DOHH2 (cell line): ENCODE results near the gene EPB41L3.
A peak's percentile ranks its signal among the peaks of the same experiment; 100 is the strongest.

Source experiments
- H3F3A ChIP-seq: fragments of 200-600 bp; sonication (generic), shearing (Covaris generic); 2 replicates; pipeline ENCODE4 v1.6.0; 2016; ENCODE audit warnings: antibody characterized with exemption, mild to moderate bottlenecking; ENCODE audit not compliant: control insufficient read depth, insufficient read depth
- H3K27ac ChIP-seq: fragments of 200-600 bp; sonication (generic); 2 replicates; pipeline ENCODE4 v1.5.1; 2014; ENCODE audit warnings: low read depth, mild to moderate bottlenecking, low read length, moderate library complexity
- H3K27me3 ChIP-seq: fragments of 200-600 bp; sonication (generic); 2 replicates; pipeline ENCODE4 v1.6.1; 2014; ENCODE audit warnings: mild to moderate bottlenecking, low read length, mixed read lengths; ENCODE audit not compliant: control insufficient read depth
- H3K36me3 ChIP-seq: fragments of 200-600 bp; sonication (generic); 2 replicates; pipeline ENCODE4 v1.6.1; 2014; ENCODE audit warnings: mild to moderate bottlenecking, low read length, moderate library complexity, mixed read lengths; ENCODE audit not compliant: control insufficient read depth
- H3K4me1 ChIP-seq: fragments of 200-600 bp; sonication (generic); 2 replicates; pipeline ENCODE4 v1.6.1; 2014; ENCODE audit warnings: mild to moderate bottlenecking, low read length, mixed read lengths; ENCODE audit not compliant: control insufficient read depth
- H3K4me2 ChIP-seq: fragments of 200-600 bp; sonication (generic); 2 replicates; pipeline ENCODE4 v1.6.0; 2014; ENCODE audit warnings: mild to moderate bottlenecking, low read length, moderate library complexity
- H3K4me3 ChIP-seq: fragments of 200-600 bp; sonication (generic); 2 replicates; pipeline ENCODE4 v1.5.1; 2014; ENCODE audit warnings: mild to moderate bottlenecking, low read length, mixed read lengths
- H3K79me2 ChIP-seq: fragments of 200-600 bp; sonication (generic); 2 replicates; pipeline ENCODE4 v1.6.1; 2014; ENCODE audit warnings: mild to moderate bottlenecking, low read length, mixed read lengths; ENCODE audit not compliant: control insufficient read depth
- H3K9me2 ChIP-seq: fragments of 200-600 bp; sonication (generic); replicated peaks from 2 replicates; pipeline ENCODE4 v1.6.1; 2014; ENCODE audit warnings: mild to moderate bottlenecking, low read length, mixed read lengths; ENCODE audit not compliant: control insufficient read depth
- H3K9me3 ChIP-seq: fragments of 200-600 bp; sonication (generic); 2 replicates; pipeline ENCODE4 v1.6.1; 2014; ENCODE audit warnings: antibody characterized with exemption, low read length, mixed read lengths; ENCODE audit not compliant: control insufficient read depth, insufficient read depth
- H4K20me1 ChIP-seq: fragments of 200-600 bp; sonication (generic); 2 replicates; pipeline ENCODE4 v1.6.0; 2014; ENCODE audit warnings: low read depth, mild to moderate bottlenecking, antibody characterized with exemption, low read length, moderate library complexity; ENCODE audit not compliant: control insufficient read depth, insufficient read depth
- EZH2phosphoT487 ChIP-seq: fragments of 200-600 bp; sonication (generic); IDR thresholded peaks from 2 replicates; pipeline ENCODE4 v1.6.1; 2017; ENCODE audit warnings: borderline replicate concordance, mild to moderate bottlenecking, antibody characterized with exemption, low read length, moderate library complexity, mixed read lengths
- TF ChIP-seq, protein P1 (sequence below): fragments of 200-600 bp; sonication (generic); IDR thresholded peaks from one replicate; pipeline ENCODE4 v1.5.1; 2014; ENCODE audit warnings: antibody characterized with exemption, mild to moderate bottlenecking, low read depth, low read length; ENCODE audit not compliant: poor library complexity, severe bottlenecking

Gene EPB41L3

GRCh38 chr18:5439986-5440696 lies 103.7 kb downstream of the EPB41L3 start:
- peaks cover 31% of the 10 kb centered on the region for H3K4me1 ChIP-seq
- peak overlapping the region; percentile 42 for H3K27ac ChIP-seq
- H3F3A ChIP-seq: no peaks in the 10 kb centered on the region
- no peaks in the 10 kb centered on the region for H3K9me2 ChIP-seq
- no peak for TF ChIP-seq EZH2phosphoT487
- TF ChIP-seq, protein P1, sequence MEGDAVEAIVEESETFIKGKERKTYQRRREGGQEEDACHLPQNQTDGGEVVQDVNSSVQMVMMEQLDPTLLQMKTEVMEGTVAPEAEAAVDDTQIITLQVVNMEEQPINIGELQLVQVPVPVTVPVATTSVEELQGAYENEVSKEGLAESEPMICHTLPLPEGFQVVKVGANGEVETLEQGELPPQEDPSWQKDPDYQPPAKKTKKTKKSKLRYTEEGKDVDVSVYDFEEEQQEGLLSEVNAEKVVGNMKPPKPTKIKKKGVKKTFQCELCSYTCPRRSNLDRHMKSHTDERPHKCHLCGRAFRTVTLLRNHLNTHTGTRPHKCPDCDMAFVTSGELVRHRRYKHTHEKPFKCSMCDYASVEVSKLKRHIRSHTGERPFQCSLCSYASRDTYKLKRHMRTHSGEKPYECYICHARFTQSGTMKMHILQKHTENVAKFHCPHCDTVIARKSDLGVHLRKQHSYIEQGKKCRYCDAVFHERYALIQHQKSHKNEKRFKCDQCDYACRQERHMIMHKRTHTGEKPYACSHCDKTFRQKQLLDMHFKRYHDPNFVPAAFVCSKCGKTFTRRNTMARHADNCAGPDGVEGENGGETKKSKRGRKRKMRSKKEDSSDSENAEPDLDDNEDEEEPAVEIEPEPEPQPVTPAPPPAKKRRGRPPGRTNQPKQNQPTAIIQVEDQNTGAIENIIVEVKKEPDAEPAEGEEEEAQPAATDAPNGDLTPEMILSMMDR: no peak
- no peaks in the 10 kb centered on the region for H3K9me3 ChIP-seq
- no peaks in the 10 kb centered on the region for H3K27me3 ChIP-seq
- H3K79me2 ChIP-seq: no peaks in the 10 kb centered on the region
- no peaks in the 10 kb centered on the region for H3K36me3 ChIP-seq
- peak overlapping the region; percentile 46 for H3K4me2 ChIP-seq
- H3K4me3 ChIP-seq: peak overlapping the region; percentile 23; the same call in 1 of the 2 replicates
- H4K20me1 ChIP-seq: no peaks in the 10 kb centered on the region

DNA sequence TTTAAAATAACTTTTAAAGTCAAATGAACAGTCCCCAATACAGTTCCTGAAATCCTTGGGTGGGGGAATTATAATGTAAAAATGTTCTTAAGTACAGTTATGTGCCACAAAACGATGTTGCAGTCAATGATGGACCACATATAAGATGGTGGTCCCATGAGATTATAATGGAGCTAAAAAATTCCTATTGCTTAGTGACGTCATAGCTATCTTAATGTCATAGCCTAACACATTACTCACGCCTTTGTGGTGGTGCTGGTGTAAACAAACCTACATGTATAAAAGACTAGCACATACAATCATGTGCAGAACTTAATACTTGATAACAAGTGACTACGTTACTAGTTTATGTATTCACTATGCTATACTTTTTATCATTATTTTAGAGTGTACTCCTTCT lies 109.4 kb downstream of the EPB41L3 start:
- no peak overlapping the region for H3K4me3 ChIP-seq
- H3K4me2 ChIP-seq: no peak overlapping the region
- no peaks in the 10 kb centered on the region for H3K79me2 ChIP-seq
- no peaks in the 10 kb centered on the region for H3K36me3 ChIP-seq
- no peak overlapping the region for H3K27ac ChIP-seq
- H3K9me2 ChIP-seq: no peaks in the 10 kb centered on the region
- no peaks in the 10 kb centered on the region for H4K20me1 ChIP-seq
- H3K27me3 ChIP-seq: no peaks in the 10 kb centered on the region
- H3F3A ChIP-seq: no peaks in the 10 kb centered on the region
- H3K9me3 ChIP-seq: no peaks in the 10 kb centered on the region
- H3K4me1 ChIP-seq: peaks cover 7% of the 10 kb centered on the region
- TF ChIP-seq, protein P1: no peak
- TF ChIP-seq EZH2phosphoT487: no peak

DNA sequence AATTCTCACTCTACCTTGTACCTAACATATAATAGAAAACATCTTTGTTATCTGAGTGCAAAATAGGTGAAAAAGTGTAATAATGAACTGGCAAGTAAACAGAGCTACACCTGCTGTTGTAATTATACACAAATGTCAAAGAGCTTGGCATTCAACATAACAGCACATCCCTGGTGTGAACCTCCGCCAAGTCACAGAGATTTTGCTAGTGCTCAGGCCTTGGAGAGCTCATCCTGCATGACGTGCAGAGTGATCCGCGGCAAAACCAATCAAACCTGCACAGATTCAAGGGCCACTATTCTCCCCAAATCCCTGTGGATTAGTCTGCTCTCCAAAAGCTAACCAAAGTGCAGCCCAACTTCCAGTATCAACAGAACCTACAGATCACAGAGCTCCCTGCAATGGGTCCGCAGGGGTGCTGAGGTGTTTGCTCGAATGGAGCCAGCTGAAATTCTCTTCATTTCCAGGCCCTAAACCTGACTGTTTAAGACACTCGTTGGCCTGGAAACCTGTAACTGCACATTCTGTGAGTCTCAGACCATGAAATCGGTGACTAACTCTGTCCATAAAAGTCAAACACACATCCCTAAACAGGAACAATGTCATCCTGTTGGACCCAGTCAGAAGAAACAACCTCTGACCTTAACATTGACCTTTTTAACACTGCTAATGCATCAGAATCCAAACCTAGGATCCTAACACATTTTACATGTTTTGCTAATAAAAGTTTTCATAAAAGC lies 111.8 kb downstream of the EPB41L3 start:
- no peaks in the 10 kb centered on the region for H3K9me3 ChIP-seq
- H3K4me2 ChIP-seq: no peak overlapping the region

More for the DNA sequence above, 111.8 kb downstream of the EPB41L3 start:
- Histone ChIP-seq H3K4me3 (no peak overlapping the region), H3K79me2 (no peaks in the 10 kb centered on the region), H3F3A (no peaks in the 10 kb centered on the region), H3K27ac (no peak overlapping the region), H3K36me3 (no peaks in the 10 kb centered on the region), H3K4me1 (no peaks in the 10 kb centered on the region), H4K20me1 (no peaks in the 10 kb centered on the region), H3K27me3 (no peaks in the 10 kb centered on the region), H3K9me2 (no peaks in the 10 kb centered on the region)
- TF ChIP-seq EZH2phosphoT487: no peak
- TF ChIP-seq, protein P1: no peak
